Esophagus squamous epithelium (tissue), 5 donors: ENCODE results near the gene TFF3. TPM values are rescaled to one million over a fixed set of nuclear protein-coding genes. Genes with fewer than 3 reads are reported as not detected.

Experiments used
- DNase-seq: peaks from one replicate; lab custom pipeline; 2025; lab: John Stamatoyannopoulos, UW
- H3K27ac ChIP-seq, 4 donors: fragments of 200-600 bp; sonication (generic); one replicate each; pipeline ENCODE4 v1.5.1; 2016 to 2019; ENCODE audit warnings: mild to moderate bottlenecking in 1 of 4
- H3K27me3 ChIP-seq, 4 donors: fragments of 200-600 bp; sonication (generic); 1 replicate in 3 of 4; 2 replicates in 1 of 4; pipeline versions ENCODE4 v1.5.1 to v1.6.0; 2017 to 2021; ENCODE audit warnings: antibody characterized with exemption in 1 of 4
- H3K36me3 ChIP-seq, 3 donors: fragments of 200-600 bp; sonication (generic); one replicate each; pipeline ENCODE4 v1.5.1; 2016 to 2019
- H3K4me1 ChIP-seq, 3 donors: fragments of 200-600 bp; sonication (generic); one replicate each; pipeline ENCODE4 v1.5.1; 2017 to 2019
- H3K4me3 ChIP-seq, 4 donors: fragments of 200-600 bp; sonication (generic); 1 replicate in 3 of 4; 2 replicates in 1 of 4; pipeline ENCODE4 v1.5.1; 2016 to 2019; ENCODE audit warnings: mild to moderate bottlenecking in 2 of 4, moderate library complexity in 1 of 4
- H3K9me3 ChIP-seq, 3 donors: fragments of 200-600 bp; sonication (generic); one replicate each; pipeline ENCODE4 v1.5.1; 2016 to 2019
- CTCF ChIP-seq, 6 experiments: fragments of 450-650 bp in 4 of 6; fragments of 200-600 bp in 2 of 6; sonication (generic) in 2 of 6; IDR thresholded peaks; one replicate each; pipeline ENCODE4 v1.5.1; 2016 to 2019; ENCODE audit warnings: antibody characterized with exemption in 6 of 6, mild to moderate bottlenecking in 4 of 6, moderate library complexity in 4 of 6
- POLR2A ChIP-seq, 4 donors: fragments of 450-650 bp; IDR thresholded peaks; one replicate each; pipeline ENCODE4 v1.6.1; 2017; ENCODE audit warnings: antibody characterized with exemption in 4 of 4, mild to moderate bottlenecking in 4 of 4, moderate library complexity in 3 of 4
- WGBS, 2 donors: methylation state at CpG; one replicate each; pipeline ENCODE4 v1.1.5; 2018; 5-methylcytosine and 5-hydroxymethylcytosine counted together
- intact Hi-C: fragments of 100-400 bp; cut with DNase I; formaldehyde crosslinking; loops from one replicate; pipeline ENCODE4 v1.15.0; 2022
- total RNA-seq, 4 donors: library from RNA; depleted of rRNA; stranded (reverse); fragments of >200 nt; gene quantifications; one replicate each; pipeline ENCODE4 v1.1.0, GENCODE V29; 2016
- donor health status: DM: yes; HTN: yes; CAD: no.

Gene TFF3
- total RNA-seq, 4 donors from 2014 or later: 1.4 to 15.1 (median 7.2) TPM; not detected in 1

GRCh38 chr21:42321845-42322244 is 6.6 kb upstream of the TFF3 start:
- intact Hi-C loops: no loop called here
- no peaks in the 10 kb centered on the region for H3K4me1 ChIP-seq
- H3K9me3 ChIP-seq: no peaks in the 10 kb centered on the region
- no peak overlapping the region for H3K4me3 ChIP-seq
- H3K36me3 ChIP-seq: no peaks in the 10 kb centered on the region
- no peak for TF ChIP-seq POLR2A (IDR thresholded peaks at IDR 0.05)
- TF ChIP-seq CTCF (IDR thresholded peaks at IDR 0.05): no peak
- no peak overlapping the region for H3K27ac ChIP-seq
- peaks cover 0 to 61% (median 0%) of the 10 kb centered on the region in 4 donors for H3K27me3 ChIP-seq
- DNase-seq: no peak
- WGBS, 2 donors: 71 to 90% methylated on average over 3 to 4 of the region's 4 CpGs

GRCh38 chr21:42321231-42321630 is 6.0 kb upstream of the TFF3 start:
- DNase-seq: no peak
- Histone ChIP-seq H3K27ac (no peak overlapping the region), H3K4me3 (no peak overlapping the region), H3K27me3 (peaks cover 0 to 60% (median 0%) of the 10 kb centered on the region in 4 donors), H3K4me1 (no peaks in the 10 kb centered on the region), H3K9me3 (no peaks in the 10 kb centered on the region), H3K36me3 (no peaks in the 10 kb centered on the region)
- 68 to 100% methylated on average over 2 to 9 of the region's 10 CpGs for WGBS, 2 donors
- TF ChIP-seq CTCF (IDR thresholded peaks at IDR 0.05): no peak
- TF ChIP-seq POLR2A (IDR thresholded peaks at IDR 0.05): no peak
- intact Hi-C loops: no loop called here

- Histone ChIP-seq H3K27me3 (peaks cover 0 to 56% (median 0%) of the 10 kb centered on the region in 4 donors), H3K9me3 (no peaks in the 10 kb centered on the region), H3K4me1 (no peaks in the 10 kb centered on the region), H3K4me3 (no peak overlapping the region), H3K36me3 (no peaks in the 10 kb centered on the region), H3K27ac (no peak overlapping the region)
- no peak for DNase-seq
- TF ChIP-seq CTCF (IDR thresholded peaks at IDR 0.05): no peak
- TF ChIP-seq POLR2A (IDR thresholded peaks at IDR 0.05): no peak
- intact Hi-C loops: no loop called here
- WGBS, 2 donors: 85 to 89% methylated on average over 8 of the region's 8 CpGs
Measured at GRCh38 chr21:42320791-42321190, 5.6 kb upstream of the TFF3 start.

- no peaks in the 10 kb centered on the region for H3K36me3 ChIP-seq
- intact Hi-C loops: no loop called here
Measured at GRCh38 chr21:42319851-42320572, 4.8 kb upstream of the TFF3 start.

More at GRCh38 chr21:42319851-42320572, 4.8 kb upstream of the TFF3 start:
- Histone ChIP-seq H3K4me3 (no peak overlapping the region), H3K27me3 (peaks cover 0 to 48% (median 0%) of the 10 kb centered on the region in 4 donors), H3K27ac (no peak overlapping the region), H3K9me3 (no peaks in the 10 kb centered on the region), H3K4me1 (peaks cover 0 to 6% (median 0%) of the 10 kb centered on the region in 3 donors)
- no peak for DNase-seq
- TF ChIP-seq POLR2A (IDR thresholded peaks at IDR 0.05): no peak
- no peak for TF ChIP-seq CTCF (IDR thresholded peaks at IDR 0.05)
- 68 to 85% methylated on average over 5 to 13 of the region's 17 CpGs for WGBS, 2 donors
